ENCODE results near the gene SFT2D1. TPM values are rescaled to one million over a fixed set of nuclear protein-coding genes. Genes with fewer than 3 reads are reported as not detected.

Gene SFT2D1
- polyA plus RNA-seq, 3 donors: 48.1 to 166 (median 140) TPM

GRCh38 chr6:166297606-166298005 is 44.7 kb downstream of the SFT2D1 start:
- Histone ChIP-seq H3K27me3 (ENCODE audit: control insufficient read depth in 2 of 2, insufficient read depth in 2 of 2, low read length in 2 of 2) (peaks cover 0 to 2% of the 10 kb centered on the region in 2 donors), H3K9me3 (replicated peaks in 1 of 2; ENCODE audit: control insufficient read depth in 1 of 2, insufficient read depth in 1 of 2, low read length in 2 of 2) (no peaks in the 10 kb centered on the region), H3K4me1 (ENCODE audit: control insufficient read depth in 1 of 2, insufficient read depth in 2 of 2, low read length in 2 of 2) (no peaks in the 10 kb centered on the region), H3K36me3 (replicated peaks in 1 of 2; ENCODE audit: control insufficient read depth in 1 of 2, insufficient read depth in 2 of 2, low read length in 2 of 2) (no peaks in the 10 kb centered on the region), H4K20me1 (ENCODE audit: insufficient read depth, low read length) (no peaks in the 10 kb centered on the region), H3K79me2 (ENCODE audit: insufficient read depth, low read length) (no peaks in the 10 kb centered on the region), H2AFZ (ENCODE audit: insufficient read depth, low read depth, low read length, poor library complexity, severe bottlenecking) (no peak overlapping the region), H3K4me3 (replicated peaks in 1 of 3; ENCODE audit: low read depth in 2 of 3, low read length in 3 of 3) (no peak overlapping the region), H3K27ac (ENCODE audit: low read depth in 1 of 2, low read length in 2 of 2) (no peak overlapping the region), H3K9ac (ENCODE audit: insufficient read depth, low read length, poor library complexity, severe bottlenecking) (no peak overlapping the region), H3K4me2 (replicated peaks; ENCODE audit: extremely low read depth, low read length, poor library complexity, severe bottlenecking) (no peak overlapping the region)
- H3K9me3 Mint-ChIP-seq: peaks cover 0 to 6% (median 0%) of the 10 kb centered on the region in 7 donors
- H3K27me3 Mint-ChIP-seq (ENCODE audit: low read depth in 3 of 3): peaks cover 0 to 8% (median 8%) of the 10 kb centered on the region in 3 donors
- H3K4me1 Mint-ChIP-seq: no peaks in the 10 kb centered on the region
- DNase-seq: no peak
- intact Hi-C loops (cut with micrococcal nuclease): no loop called here
- 97% methylated on average over 22 of the region's 23 CpGs for WGBS (ENCODE audit: insufficient coverage)
- no peaks in the 10 kb centered on the region for H3K36me3 Mint-ChIP-seq
- no peak overlapping the region for H3K4me3 Mint-ChIP-seq
- no peak overlapping the region for H3K27ac Mint-ChIP-seq
- no peak for TF ChIP-seq CTCF (IDR thresholded peaks at IDR 0.05)

GRCh38 chr6:166296035-166296883 is 46.1 kb downstream of the SFT2D1 start:
- 86% methylated on average over 6 of the region's 10 CpGs for WGBS (ENCODE audit: insufficient coverage)
- Mint-ChIP-seq H3K9me3 (peaks cover 0 to 6% (median 0%) of the 10 kb centered on the region in 7 donors), H3K27me3 (ENCODE audit: low read depth in 3 of 3) (peaks cover 0 to 8% (median 5%) of the 10 kb centered on the region in 3 donors), H3K4me3 (no peak overlapping the region), H3K4me1 (no peaks in the 10 kb centered on the region), H3K36me3 (no peaks in the 10 kb centered on the region), H3K27ac (no peak overlapping the region)
- Histone ChIP-seq H3K4me3 (replicated peaks in 1 of 3; ENCODE audit: low read depth in 2 of 3, low read length in 3 of 3) (no peak overlapping the region), H2AFZ (ENCODE audit: insufficient read depth, low read depth, low read length, poor library complexity, severe bottlenecking) (no peak overlapping the region), H3K36me3 (replicated peaks in 1 of 2; ENCODE audit: control insufficient read depth in 1 of 2, insufficient read depth in 2 of 2, low read length in 2 of 2) (no peaks in the 10 kb centered on the region), H3K9ac (ENCODE audit: insufficient read depth, low read length, poor library complexity, severe bottlenecking) (no peak overlapping the region), H4K20me1 (ENCODE audit: insufficient read depth, low read length) (no peaks in the 10 kb centered on the region), H3K4me1 (ENCODE audit: control insufficient read depth in 1 of 2, insufficient read depth in 2 of 2, low read length in 2 of 2) (no peaks in the 10 kb centered on the region), H3K79me2 (ENCODE audit: insufficient read depth, low read length) (no peaks in the 10 kb centered on the region), H3K27me3 (ENCODE audit: control insufficient read depth in 2 of 2, insufficient read depth in 2 of 2, low read length in 2 of 2) (peaks cover 0 to 2% of the 10 kb centered on the region in 2 donors), H3K27ac (ENCODE audit: low read depth in 1 of 2, low read length in 2 of 2) (no peak overlapping the region), H3K4me2 (replicated peaks; ENCODE audit: extremely low read depth, low read length, poor library complexity, severe bottlenecking) (no peak overlapping the region), H3K9me3 (replicated peaks in 1 of 2; ENCODE audit: control insufficient read depth in 1 of 2, insufficient read depth in 1 of 2, low read length in 2 of 2) (no peaks in the 10 kb centered on the region)
- no peak for DNase-seq
- TF ChIP-seq CTCF (IDR thresholded peaks at IDR 0.05): no peak
- intact Hi-C loops (cut with micrococcal nuclease): no loop called here

All from CD14-positive monocyte (primary cell).